H9 (cell line): ENCODE data around the gene RESP18. TPM values are rescaled to one million over a fixed set of nuclear protein-coding genes. Genes with fewer than 3 reads are reported as not detected.

Source experiments
- DNase-seq: peaks from one replicate; pipeline ENCODE4 v3.0.0-alpha.2; 2017
- H2AFZ ChIP-seq: one replicate; pipeline ENCODE4 v1.6.1; 2013; ENCODE audit warnings: mild to moderate bottlenecking, low read length, control low read depth, moderate library complexity
- H2AK5ac ChIP-seq: 2 replicates; pipeline ENCODE4 v1.6.1; 2013; ENCODE audit warnings: low read length, control low read depth, mixed read lengths; ENCODE audit not compliant: insufficient read length
- H2BK120ac ChIP-seq: one replicate; pipeline ENCODE4 v1.6.1; 2013; ENCODE audit warnings: low read depth, mild to moderate bottlenecking, low read length, control low read depth, inconsistent platforms; ENCODE audit not compliant: poor library complexity, severe bottlenecking
- H2BK12ac ChIP-seq: 2 replicates; pipeline ENCODE4 v1.6.1; 2013; ENCODE audit warnings: low read length, control low read depth, mixed read lengths, low read depth; ENCODE audit not compliant: insufficient read length
- H2BK15ac ChIP-seq: 2 replicates; pipeline ENCODE4 v1.6.1; 2013; ENCODE audit warnings: low read depth, low read length, control low read depth
- H2BK20ac ChIP-seq: one replicate; pipeline ENCODE4 v1.6.1; 2013; ENCODE audit warnings: low read depth, mild to moderate bottlenecking, low read length, control low read depth, inconsistent platforms; ENCODE audit not compliant: poor library complexity, severe bottlenecking
- H2BK5ac ChIP-seq: 2 replicates; pipeline ENCODE4 v1.6.1; 2013; ENCODE audit warnings: low read length, control low read depth, mixed read lengths; ENCODE audit not compliant: insufficient read length
- H3K14ac ChIP-seq: 2 replicates; pipeline ENCODE4 v1.6.1; 2013; ENCODE audit warnings: low read length, control low read depth; ENCODE audit not compliant: insufficient read depth
- H3K18ac ChIP-seq: 2 replicates; pipeline ENCODE4 v1.6.1; 2013; ENCODE audit warnings: low read depth, mild to moderate bottlenecking, mixed read lengths, low read length, control low read depth; ENCODE audit not compliant: insufficient read length
- H3K23ac ChIP-seq: 2 replicates; pipeline ENCODE4 v1.6.1; 2013; ENCODE audit warnings: low read length, control low read depth, mixed read lengths, low read depth; ENCODE audit not compliant: insufficient read length
- H3K23me2 ChIP-seq: 2 replicates; pipeline ENCODE4 v1.6.1; 2013; ENCODE audit warnings: low read depth, mild to moderate bottlenecking, mixed read lengths, low read length, control low read depth; ENCODE audit not compliant: insufficient read length, poor library complexity, severe bottlenecking
- H3K27ac ChIP-seq: 2 replicates; pipeline ENCODE4 v1.5.1; 2013; ENCODE audit warnings: low read length, control low read depth, mixed read lengths, low read depth; ENCODE audit not compliant: insufficient read length
- H3K27me3 ChIP-seq: 2 replicates; pipeline ENCODE4 v1.6.1; 2013; ENCODE audit warnings: low read length, control low read depth, inconsistent platforms; ENCODE audit not compliant: insufficient read depth
- H3K4ac ChIP-seq: 2 replicates; pipeline ENCODE4 v1.6.1; 2013; ENCODE audit warnings: low read depth, mild to moderate bottlenecking, control low read depth, inconsistent platforms, low read length, moderate library complexity
- H3K4me1 ChIP-seq: 2 replicates; pipeline ENCODE4 v1.6.1; 2013; ENCODE audit warnings: low read length, control low read depth, inconsistent platforms; ENCODE audit not compliant: insufficient read depth
- H3K4me2 ChIP-seq: 2 replicates; pipeline ENCODE4 v1.6.1; 2013; ENCODE audit warnings: low read length, control low read depth, mixed read lengths; ENCODE audit not compliant: insufficient read length, insufficient read depth
- H3K56ac ChIP-seq: 2 replicates; pipeline ENCODE4 v1.6.1; 2013; ENCODE audit warnings: low read depth, mild to moderate bottlenecking, mixed read lengths, low read length, control low read depth; ENCODE audit not compliant: insufficient read length
- H3K79me1 ChIP-seq: 2 replicates; pipeline ENCODE4 v1.6.1; 2013; ENCODE audit warnings: low read depth, mild to moderate bottlenecking, moderate library complexity, low read length, control low read depth, inconsistent platforms; ENCODE audit not compliant: insufficient read depth, poor library complexity, severe bottlenecking
- H3K79me2 ChIP-seq: 2 replicates; pipeline ENCODE4 v1.6.1; 2013; ENCODE audit warnings: low read length, control low read depth, inconsistent platforms; ENCODE audit not compliant: insufficient read depth
- H3K9ac ChIP-seq: 2 replicates; pipeline ENCODE4 v1.6.1; 2013; ENCODE audit warnings: low read length, control low read depth, mixed read lengths; ENCODE audit not compliant: insufficient read length; ENCODE audit errors: extremely low read depth
- H3K9me3 ChIP-seq: one replicate; pipeline ENCODE4 v1.6.1; 2013; ENCODE audit warnings: low read depth, low read length, inconsistent platforms; ENCODE audit not compliant: control insufficient read depth
- H3T11ph ChIP-seq: one replicate; pipeline ENCODE4 v1.6.1; 2013; ENCODE audit warnings: mild to moderate bottlenecking, low read length, control low read depth, inconsistent platforms
- H4K20me1 ChIP-seq: one replicate; pipeline ENCODE4 v1.6.1; 2013; ENCODE audit not compliant: control insufficient read depth, insufficient read length, insufficient read depth
- H4K5ac ChIP-seq: 2 replicates; pipeline ENCODE4 v1.6.1; 2013; ENCODE audit warnings: low read depth, mild to moderate bottlenecking, mixed read lengths, low read length, control low read depth; ENCODE audit not compliant: insufficient read length
- H4K8ac ChIP-seq: replicated peaks from 2 replicates; pipeline ENCODE4 v1.6.1; 2013; ENCODE audit warnings: low read length, control low read depth, mixed read lengths, low read depth; ENCODE audit not compliant: insufficient read length
- H4K91ac ChIP-seq: 2 replicates; pipeline ENCODE4 v1.6.1; 2013; ENCODE audit warnings: low read depth, mild to moderate bottlenecking, moderate library complexity, mixed read lengths, low read length, control low read depth; ENCODE audit not compliant: insufficient read length
- H3K27ac Mint-ChIP-seq, 3 experiments: 2 replicates in 2 of 3; 3 replicates in 1 of 3; pipeline ENCODE4 v1.8.0; 2020 to 2021; ENCODE audit warnings: mixed read lengths in 3 of 3, mild to moderate bottlenecking in 1 of 3, moderate library complexity in 1 of 3
- H3K27me3 Mint-ChIP-seq: 2 replicates; pipeline ENCODE4 v1.8.0; 2021; ENCODE audit warnings: low read depth, mild to moderate bottlenecking, moderate library complexity, mixed read lengths
- H3K36me3 Mint-ChIP-seq, 3 experiments: 2 replicates in 2 of 3; 3 replicates in 1 of 3; pipeline ENCODE4 v1.8.0; 2020 to 2021; ENCODE audit warnings: low read depth in 3 of 3, mixed read lengths in 3 of 3; ENCODE audit not compliant: insufficient read depth in 1 of 3
- H3K4me1 Mint-ChIP-seq, 2 experiments: 2 replicates each; pipeline ENCODE4 v1.8.0; 2020; ENCODE audit warnings: mixed read lengths in 2 of 2
- H3K4me3 Mint-ChIP-seq, 2 experiments: 2 replicates in 1 of 2; 3 replicates in 1 of 2; pipeline ENCODE4 v1.8.0; 2020 to 2021; ENCODE audit warnings: mild to moderate bottlenecking in 2 of 2, mixed read lengths in 2 of 2, moderate library complexity in 1 of 2
- H3K9me3 Mint-ChIP-seq, 2 experiments: 2 replicates in 1 of 2; 3 replicates in 1 of 2; pipeline ENCODE4 v1.8.0; 2020; ENCODE audit warnings: mild to moderate bottlenecking in 2 of 2, mixed read lengths in 2 of 2, moderate library complexity in 1 of 2
- WGBS: extraction: QIAGEN DNeasy Blood & Tissue Kit; methylation state at CpG from one replicate; pipeline ENCODE4 v1.1.7; 2013; ENCODE audit warnings: missing lambda C conversion rate, low lambda C conversion rate, mixed read lengths; ENCODE audit not compliant: insufficient read length; ENCODE audit errors: extremely low coverage; 5-methylcytosine and 5-hydroxymethylcytosine counted together
- total RNA-seq: library from RNA; stranded (reverse); gene quantifications from 2 replicates; pipeline ENCODE4 v1.2.1, GENCODE V29; 2021
- TF ChIP-seq, protein P1 (sequence below): fragments of 200-600 bp; sonication (generic); conservative IDR thresholded peaks from 3 replicates; pipeline ENCODE4 v1.8.0; 2021; ENCODE audit warnings: antibody characterized with exemption, mild to moderate bottlenecking

The RESP18 gene
- total RNA-seq, 1 experiment from 2014 or later = not detected

DNA sequence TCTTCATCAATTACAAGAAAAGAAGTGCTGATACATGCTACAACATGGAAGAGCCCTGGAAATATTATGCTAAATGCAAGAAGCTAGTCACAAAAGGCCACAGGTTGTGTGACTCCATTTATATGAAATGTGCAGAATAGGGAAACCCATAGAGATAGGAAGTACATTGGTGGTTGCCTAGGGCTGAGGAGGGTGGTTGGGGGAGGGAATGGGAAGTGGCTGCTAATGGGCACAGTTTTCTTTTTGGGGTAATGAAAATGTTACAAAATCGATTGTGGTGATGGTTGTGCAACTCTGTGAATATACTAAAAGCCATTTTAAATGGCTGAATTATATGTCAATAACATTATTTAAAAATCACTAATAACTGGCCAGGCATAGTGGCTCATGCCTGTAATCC, 24.3 kb upstream of the RESP18 start:
- peaks cover 90% of the 10 kb centered on the region for H3K27me3 Mint-ChIP-seq
- Histone ChIP-seq H2AK5ac (no peak overlapping the region), H3K79me1 (no peaks in the 10 kb centered on the region), H3K23ac (no peak overlapping the region), H3T11ph (no peak overlapping the region), H4K91ac (no peak overlapping the region), H2BK15ac (no peak overlapping the region), H2AFZ (no peak overlapping the region), H3K4me2 (no peak overlapping the region), H2BK20ac (no peak overlapping the region), H3K18ac (no peak overlapping the region), H3K4ac (no peak overlapping the region), H2BK5ac (no peak overlapping the region), H3K9me3 (no peaks in the 10 kb centered on the region), H2BK12ac (no peak overlapping the region), H4K8ac (no peak overlapping the region), H3K9ac (no peak overlapping the region), H3K27ac (no peak overlapping the region), H3K4me1 (no peaks in the 10 kb centered on the region), H3K56ac (no peak overlapping the region), H3K27me3 (peaks cover 25% of the 10 kb centered on the region; the same call in 1 of the 2 replicates), H3K23me2 (peaks cover 9% of the 10 kb centered on the region), H4K20me1 (no peaks in the 10 kb centered on the region), H2BK120ac (no peak overlapping the region), H3K79me2 (no peaks in the 10 kb centered on the region), H3K14ac (no peak overlapping the region), H4K5ac (no peak overlapping the region)
- no peaks in the 10 kb centered on the region for H3K9me3 Mint-ChIP-seq
- WGBS = no CpG with 5 or more reads among the region's 1 CpG
- no peak for DNase-seq
- peaks cover 3 to 4% of the 10 kb centered on the region in 2 experiments; a peak in 2 of 4 replicates for H3K4me1 Mint-ChIP-seq
- no peak overlapping the region for H3K27ac Mint-ChIP-seq
- no peak overlapping the region for H3K4me3 Mint-ChIP-seq
- no peaks in the 10 kb centered on the region for H3K36me3 Mint-ChIP-seq
- TF ChIP-seq, protein P1, sequence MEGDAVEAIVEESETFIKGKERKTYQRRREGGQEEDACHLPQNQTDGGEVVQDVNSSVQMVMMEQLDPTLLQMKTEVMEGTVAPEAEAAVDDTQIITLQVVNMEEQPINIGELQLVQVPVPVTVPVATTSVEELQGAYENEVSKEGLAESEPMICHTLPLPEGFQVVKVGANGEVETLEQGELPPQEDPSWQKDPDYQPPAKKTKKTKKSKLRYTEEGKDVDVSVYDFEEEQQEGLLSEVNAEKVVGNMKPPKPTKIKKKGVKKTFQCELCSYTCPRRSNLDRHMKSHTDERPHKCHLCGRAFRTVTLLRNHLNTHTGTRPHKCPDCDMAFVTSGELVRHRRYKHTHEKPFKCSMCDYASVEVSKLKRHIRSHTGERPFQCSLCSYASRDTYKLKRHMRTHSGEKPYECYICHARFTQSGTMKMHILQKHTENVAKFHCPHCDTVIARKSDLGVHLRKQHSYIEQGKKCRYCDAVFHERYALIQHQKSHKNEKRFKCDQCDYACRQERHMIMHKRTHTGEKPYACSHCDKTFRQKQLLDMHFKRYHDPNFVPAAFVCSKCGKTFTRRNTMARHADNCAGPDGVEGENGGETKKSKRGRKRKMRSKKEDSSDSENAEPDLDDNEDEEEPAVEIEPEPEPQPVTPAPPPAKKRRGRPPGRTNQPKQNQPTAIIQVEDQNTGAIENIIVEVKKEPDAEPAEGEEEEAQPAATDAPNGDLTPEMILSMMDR = no peak
